ENCODE measurements around the gene BCL2L11.

BCL2L11 gene

DNA sequence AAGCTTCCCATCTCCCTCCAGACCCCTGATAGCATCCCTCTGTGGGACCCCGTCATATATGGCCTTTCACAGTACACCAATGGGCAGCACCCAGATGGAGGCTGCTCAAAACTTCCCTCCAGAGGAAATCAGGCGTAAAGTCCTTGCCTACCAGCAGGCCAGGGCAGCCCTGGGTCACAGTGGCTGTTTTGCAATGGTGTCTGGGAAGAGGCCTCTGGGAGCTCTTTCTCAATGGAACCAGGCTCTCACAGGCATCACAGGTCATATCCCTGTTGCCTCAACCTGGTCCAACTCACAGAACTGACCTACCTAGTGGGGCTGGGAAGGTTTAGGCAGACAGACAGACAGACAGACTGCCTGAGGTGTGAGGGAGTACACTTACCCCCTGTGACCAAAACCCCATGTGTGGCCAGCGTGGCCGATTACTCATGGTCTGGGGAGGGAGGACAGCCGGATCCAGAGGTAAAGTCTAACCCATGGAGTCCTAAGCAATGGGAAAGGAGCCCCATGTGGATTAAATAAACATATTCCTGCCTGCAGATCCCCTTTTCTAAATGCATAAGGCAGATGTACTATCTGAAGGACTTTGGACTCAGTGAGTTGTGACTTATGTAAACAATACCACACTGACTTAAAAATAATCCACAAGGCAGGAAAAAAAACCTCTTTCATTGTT, 58.2 kb downstream of the BCL2L11 start:
- H3K4me3 ChIP-seq (replicated peaks; ENCODE audit: low read depth, low read length): no peak overlapping the region
- DNase-seq (ENCODE audit: low read depth): no peak
- TF ChIP-seq, protein P1, sequence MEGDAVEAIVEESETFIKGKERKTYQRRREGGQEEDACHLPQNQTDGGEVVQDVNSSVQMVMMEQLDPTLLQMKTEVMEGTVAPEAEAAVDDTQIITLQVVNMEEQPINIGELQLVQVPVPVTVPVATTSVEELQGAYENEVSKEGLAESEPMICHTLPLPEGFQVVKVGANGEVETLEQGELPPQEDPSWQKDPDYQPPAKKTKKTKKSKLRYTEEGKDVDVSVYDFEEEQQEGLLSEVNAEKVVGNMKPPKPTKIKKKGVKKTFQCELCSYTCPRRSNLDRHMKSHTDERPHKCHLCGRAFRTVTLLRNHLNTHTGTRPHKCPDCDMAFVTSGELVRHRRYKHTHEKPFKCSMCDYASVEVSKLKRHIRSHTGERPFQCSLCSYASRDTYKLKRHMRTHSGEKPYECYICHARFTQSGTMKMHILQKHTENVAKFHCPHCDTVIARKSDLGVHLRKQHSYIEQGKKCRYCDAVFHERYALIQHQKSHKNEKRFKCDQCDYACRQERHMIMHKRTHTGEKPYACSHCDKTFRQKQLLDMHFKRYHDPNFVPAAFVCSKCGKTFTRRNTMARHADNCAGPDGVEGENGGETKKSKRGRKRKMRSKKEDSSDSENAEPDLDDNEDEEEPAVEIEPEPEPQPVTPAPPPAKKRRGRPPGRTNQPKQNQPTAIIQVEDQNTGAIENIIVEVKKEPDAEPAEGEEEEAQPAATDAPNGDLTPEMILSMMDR (IDR thresholded peaks at IDR 0.05; ENCODE audit: low read length, missing control alignments): no peak

DNA sequence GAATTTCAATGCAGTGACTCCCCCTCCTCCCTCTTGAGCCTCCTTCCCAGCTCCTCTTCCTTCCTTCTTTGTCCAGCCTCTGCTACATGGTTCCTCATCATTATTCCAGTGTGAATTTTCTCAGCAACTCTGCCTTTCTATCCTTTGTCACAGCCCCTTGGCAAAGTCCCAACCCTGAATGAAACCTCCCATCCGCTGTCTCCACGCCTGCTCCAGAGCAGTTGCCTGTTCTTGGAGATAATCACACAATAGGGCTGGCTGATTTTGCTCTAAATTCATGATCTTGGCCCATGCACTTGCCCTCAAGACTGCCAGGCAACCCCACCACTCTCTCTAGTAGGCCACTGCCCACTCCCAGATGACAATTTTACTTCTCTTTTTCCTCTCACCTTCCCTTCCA, 61.4 kb downstream of the BCL2L11 start:
- TF ChIP-seq, protein P1 (IDR thresholded peaks at IDR 0.05; ENCODE audit: low read length, missing control alignments): no peak
- peak; percentile 18 for DNase-seq (ENCODE audit: low read depth)
- H3K4me3 ChIP-seq (replicated peaks; ENCODE audit: low read depth, low read length): no peak overlapping the region

DNA sequence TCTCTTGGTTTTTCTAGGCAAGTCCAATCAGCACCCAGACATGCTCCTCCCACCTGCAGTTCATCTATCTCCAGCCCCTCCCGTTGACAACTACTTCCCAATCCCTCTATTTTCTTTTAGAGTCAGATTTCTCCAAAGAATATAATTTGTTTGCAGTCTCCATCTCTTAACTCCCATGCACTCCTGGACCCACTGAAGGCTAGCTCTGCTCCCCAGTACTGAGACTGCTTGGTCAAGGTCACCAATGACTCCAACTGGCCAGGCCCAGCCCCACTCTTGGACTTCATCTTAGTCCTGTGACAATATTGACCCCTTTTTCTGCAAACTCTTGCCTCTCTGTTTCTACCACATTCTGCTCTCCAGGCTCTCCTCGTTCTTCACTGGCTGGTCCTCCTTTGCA, 62.0 kb downstream of the BCL2L11 start:
- no peak for DNase-seq (ENCODE audit: low read depth)
- no peak overlapping the region for H3K4me3 ChIP-seq (replicated peaks; ENCODE audit: low read depth, low read length)
- TF ChIP-seq, protein P1 (IDR thresholded peaks at IDR 0.05; ENCODE audit: low read length, missing control alignments): no peak

DNA sequence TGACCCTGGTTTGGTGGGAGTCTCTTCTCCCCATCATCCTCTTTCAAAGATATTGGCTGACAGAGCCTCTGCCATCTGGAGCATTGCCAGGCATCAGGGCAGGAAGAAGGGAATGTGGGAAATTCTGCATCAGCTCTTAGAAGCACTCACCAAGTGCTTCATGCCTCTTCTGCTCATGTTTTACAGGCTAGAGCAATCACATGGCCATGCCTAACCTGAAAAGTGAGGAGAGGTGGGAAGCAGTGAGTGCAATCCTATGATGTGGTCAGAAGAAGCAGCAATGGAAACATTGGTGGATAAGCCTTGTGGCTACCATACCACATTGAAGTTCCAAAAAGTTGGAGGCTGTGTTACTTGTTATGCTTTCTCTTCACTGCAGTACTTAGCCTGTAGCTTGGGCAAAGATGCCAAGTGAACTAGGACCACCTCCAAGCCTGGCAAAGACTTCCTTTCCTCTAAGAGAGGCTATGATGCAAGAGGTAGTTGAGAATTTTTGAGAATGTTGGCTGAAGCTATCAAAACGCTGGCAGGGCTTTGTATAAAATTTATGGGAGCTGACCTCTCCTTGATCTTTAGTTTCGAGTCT, 64.1 kb downstream of the BCL2L11 start:
- no peak for DNase-seq (ENCODE audit: low read depth)
- TF ChIP-seq, protein P1 (IDR thresholded peaks at IDR 0.05; ENCODE audit: low read length, missing control alignments): no peak
- no peak overlapping the region for H3K4me3 ChIP-seq (replicated peaks; ENCODE audit: low read depth, low read length)

DNA sequence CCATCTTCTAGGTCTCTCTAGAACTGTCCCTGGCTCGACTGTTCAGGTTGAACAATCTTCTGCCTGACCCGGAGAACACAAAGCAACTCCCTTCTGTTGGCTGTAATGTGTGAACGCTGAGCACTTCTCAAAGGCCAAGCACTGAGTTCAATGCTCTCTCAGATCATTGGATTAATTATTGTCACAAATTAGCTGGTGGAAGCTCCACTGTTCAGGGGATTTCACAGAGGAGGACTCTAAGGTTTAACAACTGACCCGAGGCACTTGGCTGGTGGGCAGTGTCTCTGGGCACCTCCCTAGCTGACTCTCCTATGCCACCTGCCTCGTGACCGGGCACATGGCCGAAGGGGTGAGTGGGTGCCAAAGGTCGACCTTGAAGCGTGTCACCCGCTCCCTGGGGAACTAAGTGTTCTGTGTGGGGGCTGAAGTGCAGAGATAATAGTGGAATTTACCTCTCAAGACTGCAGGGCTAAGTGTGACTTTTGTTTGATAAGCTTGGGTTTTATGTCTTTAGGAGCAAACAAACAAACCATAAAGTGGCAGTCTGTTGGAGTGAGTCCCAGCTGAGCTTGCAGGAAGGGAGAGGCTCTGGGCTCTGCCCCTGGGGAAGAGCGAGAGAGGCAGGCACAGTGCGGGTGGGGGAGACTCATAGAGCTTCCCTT, 64.8 kb downstream of the BCL2L11 start:
- DNase-seq (ENCODE audit: low read depth): no peak
- TF ChIP-seq, protein P1 (IDR thresholded peaks at IDR 0.05; ENCODE audit: low read length, missing control alignments): no peak

DNA sequence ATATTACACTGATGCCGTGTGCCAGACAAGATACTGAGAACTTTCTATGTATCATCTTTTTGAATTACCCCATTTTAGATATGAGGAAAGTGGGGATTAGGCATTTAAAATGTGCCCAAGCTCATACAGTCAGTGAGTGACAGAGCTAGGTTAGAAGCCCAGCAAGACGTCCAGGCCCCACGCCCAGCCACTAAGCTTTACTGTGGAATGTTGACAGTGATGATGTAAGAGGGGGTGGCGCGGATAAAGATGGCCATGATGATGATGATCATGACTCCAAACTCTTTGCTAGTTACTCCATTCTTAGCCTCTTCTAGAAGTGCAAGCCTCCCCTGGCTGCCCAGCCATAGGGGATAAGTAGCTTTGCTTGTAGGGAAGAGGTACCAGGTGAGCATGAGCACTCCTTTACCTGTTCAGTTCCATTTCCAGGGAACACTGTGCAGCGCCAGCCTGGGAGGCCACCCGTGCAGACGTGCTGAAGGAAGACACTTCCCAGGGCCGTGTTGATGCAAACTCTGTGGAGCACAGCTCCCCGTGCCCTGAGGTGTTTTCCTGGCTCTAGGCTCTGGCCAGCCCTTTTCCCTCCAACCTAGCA, 65.5 kb downstream of the BCL2L11 start:
- TF ChIP-seq, protein P1 (IDR thresholded peaks at IDR 0.05; ENCODE audit: low read length, missing control alignments): no peak
- DNase-seq (ENCODE audit: low read depth): no peak
- no peak overlapping the region for H3K4me3 ChIP-seq (replicated peaks; ENCODE audit: low read depth, low read length)

More for the DNA sequence above, 64.8 kb downstream of the BCL2L11 start:
- no peak overlapping the region for H3K4me3 ChIP-seq (replicated peaks; ENCODE audit: low read depth, low read length)
